Muscle of arm (tissue), 12 donors: Measurements from ENCODE around the gene KCTD19. TPM values are rescaled to one million over a fixed set of nuclear protein-coding genes. Genes with fewer than 3 reads are reported as not detected.
A peak's percentile ranks its signal among the peaks of the same experiment; 100 is the strongest.

ENCODE experiments used
- DNase-seq: peaks from one replicate; pipeline ENCODE4 v3.0.0-alpha.2; 2013
- polyA plus RNA-seq, 12 donors: library from polyadenylated mRNA; unstranded; fragments of 120-200 nt; gene quantifications; one replicate each; pipeline ENCODE4 v1.2.1, GENCODE V29; 2013; ENCODE audit not compliant: insufficient read length in 12 of 12

The KCTD19 gene
- polyA plus RNA-seq, 12 donors, result 0.09 to 0.95 (median 0.33) TPM; not detected in 3

DNA sequence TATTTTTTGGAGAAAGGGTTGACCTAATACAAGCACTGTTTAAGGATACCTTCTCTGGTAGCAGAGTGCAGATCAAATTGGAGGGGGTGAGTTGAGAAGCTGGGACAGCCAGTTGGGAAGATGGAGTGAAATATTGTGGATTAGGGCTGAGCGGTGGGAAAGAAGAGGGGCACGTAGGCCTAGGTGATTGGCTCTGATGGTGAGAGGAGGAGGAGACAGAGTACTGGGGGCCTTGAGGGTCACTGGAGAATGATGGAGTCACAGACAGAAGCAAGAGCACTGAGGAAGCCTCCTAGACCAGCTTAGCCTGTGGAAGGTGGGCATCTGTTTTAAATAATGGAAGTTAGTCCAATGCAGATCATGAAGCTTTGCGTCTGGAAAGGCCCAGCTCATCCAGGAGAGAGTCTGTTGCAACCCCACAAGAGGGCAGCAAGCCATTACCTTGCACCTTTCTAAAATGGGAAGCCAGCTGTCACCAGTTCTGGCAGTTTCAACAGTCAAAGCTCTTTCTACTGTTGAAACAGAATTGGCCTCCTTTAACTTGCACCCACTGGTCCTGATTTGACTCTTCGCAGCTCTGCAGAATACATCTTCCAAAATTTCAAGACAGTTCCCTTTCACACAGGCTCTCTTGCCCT lies 66.0 kb downstream of the KCTD19 start:
- no peak for DNase-seq

DNA sequence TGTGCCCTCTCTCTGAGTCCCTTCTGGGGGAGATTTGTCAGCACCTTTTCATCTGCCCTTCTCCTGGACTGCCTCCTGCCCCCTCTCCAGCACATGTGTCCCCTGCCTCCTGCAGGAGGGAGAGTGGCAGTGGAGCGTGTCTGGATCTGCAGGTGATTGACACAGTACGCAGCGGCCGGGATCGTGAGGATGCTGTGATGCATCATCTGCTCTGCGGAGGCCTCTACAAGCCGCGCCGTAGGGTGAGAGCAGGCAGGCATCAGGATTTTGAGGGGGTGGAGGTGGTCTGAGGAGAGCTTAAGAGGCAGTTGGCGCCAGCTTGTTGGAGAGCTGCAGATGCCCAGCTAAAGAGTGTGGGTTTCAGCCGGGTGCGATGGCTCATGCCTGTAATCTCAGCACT lies 66.8 kb downstream of the KCTD19 start:
- no peak for DNase-seq

DNA sequence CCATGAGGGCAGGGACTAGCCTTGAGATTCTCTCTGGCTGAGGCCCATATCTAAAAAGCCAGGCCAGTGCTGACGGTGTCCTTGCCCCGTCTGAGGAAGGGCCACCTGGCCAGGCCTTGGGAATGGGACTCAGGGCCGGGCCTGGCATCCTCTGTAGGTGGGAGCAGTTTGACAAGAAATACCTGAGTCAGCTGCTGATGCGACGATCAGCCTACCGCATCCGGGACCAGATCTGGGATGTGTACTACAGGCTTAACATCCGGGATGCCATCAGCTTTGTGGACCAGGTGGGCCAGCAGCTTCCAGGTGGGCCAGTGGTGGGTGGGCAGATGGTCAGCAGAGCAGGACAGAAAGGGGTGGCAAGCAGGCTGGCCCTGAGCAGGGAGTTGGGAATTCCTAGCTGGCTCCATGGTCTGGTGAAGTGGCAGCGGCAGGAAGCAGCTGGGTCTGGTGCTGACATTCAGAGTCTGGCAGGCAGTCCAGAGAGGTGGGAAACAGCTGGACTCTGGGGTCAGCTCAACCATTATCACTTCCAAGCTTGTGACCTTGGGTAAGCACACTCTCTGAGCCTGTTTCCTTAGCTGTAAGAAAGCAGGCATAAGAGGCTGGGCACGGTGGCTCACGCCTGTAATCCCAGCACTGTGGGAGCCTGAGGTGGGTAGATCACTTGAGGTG lies 68.2 kb downstream of the KCTD19 start:
- DNase-seq, result no peak

DNA sequence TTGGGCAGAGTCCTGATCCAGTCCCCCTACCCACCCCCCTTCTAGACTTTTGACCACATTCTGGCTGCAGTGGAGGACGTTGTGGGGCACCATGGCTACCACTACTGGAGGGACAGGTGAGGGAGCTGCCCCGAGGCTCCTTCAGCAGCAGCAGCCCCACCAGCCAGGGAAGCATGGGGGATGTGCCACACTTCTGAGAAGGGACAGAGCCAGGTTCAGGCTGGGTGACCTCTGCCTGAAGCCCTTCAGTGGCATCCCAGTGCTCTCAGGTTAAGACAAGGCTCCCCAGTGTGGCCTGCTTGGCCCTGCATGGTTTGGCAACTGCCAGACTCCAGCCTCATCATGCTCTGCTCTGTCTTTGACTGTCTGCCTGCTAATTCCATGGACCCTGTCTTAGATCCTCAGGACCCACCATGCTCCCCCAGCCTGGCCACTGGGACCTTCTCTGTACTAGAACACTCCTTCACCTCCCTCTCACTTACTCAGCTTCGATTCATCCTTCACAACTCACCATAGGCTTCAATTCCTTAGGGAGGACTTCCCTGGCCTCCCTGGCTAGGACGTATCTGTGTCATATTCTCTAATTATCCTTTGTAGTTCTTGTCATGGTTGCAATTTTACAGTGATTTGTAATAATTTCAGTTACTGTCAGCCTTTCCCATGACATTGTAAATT lies 68.9 kb downstream of the KCTD19 start:
- DNase-seq, result no peak

DNA sequence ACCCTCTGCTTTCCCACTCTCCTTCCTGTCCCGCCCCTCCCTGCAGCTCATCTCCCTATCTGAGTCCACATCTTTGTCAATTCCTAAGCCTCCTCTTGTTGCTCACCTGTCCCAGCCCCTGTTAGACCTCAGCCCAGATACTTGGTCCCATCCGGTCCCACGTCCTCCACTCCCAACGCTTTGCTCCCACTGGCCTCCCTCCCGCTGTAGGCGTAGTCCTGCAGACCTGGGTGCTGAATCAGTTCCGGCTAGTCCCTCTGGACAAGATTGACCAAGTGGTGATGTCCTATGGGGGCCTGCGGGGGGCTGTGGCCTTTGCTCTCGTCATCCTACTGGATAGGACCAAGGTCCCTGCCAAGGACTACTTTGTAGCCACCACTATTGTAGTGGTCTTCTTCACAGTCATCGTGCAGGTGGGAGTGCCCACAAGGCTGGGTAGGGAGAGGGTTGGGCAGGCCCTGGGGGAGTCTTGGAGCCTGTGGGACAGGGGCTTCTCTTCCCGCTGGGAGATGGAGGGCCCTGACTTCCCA lies 69.8 kb downstream of the KCTD19 start:
- no peak for DNase-seq

- no peak for DNase-seq
Observed at GRCh38 chr16:67255553-67256221, 70.9 kb downstream of the KCTD19 start.

DNA sequence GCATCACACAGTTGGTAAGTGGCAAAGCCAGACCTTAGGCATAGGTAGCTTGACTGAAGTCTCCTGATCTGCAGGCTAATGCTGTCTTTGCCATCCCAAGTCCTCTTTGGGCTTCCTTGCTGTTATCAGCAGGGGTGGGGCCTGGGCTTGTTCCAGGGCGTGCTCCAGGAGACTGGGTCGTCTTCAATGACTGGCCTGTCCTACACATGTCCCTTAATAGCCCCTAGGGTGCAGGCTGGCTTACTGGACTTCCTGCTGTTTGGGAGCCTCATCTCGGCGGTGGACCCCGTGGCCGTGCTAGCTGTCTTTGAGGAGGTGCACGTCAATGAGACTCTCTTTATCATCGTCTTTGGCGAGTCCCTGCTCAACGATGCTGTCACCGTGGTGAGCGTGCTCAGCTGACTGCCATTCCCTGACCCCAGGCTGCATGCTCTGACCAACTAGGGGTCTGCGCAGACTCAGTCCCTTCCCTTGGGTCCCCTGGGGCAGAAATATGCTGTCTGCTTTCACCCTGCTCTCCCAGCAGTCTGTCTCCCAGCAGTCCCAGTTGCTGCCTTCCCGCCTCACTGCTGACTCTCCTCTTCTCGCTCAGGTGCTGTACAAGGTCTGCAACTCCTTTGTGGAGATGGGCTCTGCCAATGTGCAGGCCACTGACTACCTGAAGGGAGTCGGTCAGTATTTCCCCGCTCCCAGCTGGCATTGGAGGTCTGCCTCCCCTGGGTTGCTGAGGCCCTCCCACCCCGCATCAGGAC lies 71.6 kb downstream of the KCTD19 start:
- DNase-seq, result no peak

DNA sequence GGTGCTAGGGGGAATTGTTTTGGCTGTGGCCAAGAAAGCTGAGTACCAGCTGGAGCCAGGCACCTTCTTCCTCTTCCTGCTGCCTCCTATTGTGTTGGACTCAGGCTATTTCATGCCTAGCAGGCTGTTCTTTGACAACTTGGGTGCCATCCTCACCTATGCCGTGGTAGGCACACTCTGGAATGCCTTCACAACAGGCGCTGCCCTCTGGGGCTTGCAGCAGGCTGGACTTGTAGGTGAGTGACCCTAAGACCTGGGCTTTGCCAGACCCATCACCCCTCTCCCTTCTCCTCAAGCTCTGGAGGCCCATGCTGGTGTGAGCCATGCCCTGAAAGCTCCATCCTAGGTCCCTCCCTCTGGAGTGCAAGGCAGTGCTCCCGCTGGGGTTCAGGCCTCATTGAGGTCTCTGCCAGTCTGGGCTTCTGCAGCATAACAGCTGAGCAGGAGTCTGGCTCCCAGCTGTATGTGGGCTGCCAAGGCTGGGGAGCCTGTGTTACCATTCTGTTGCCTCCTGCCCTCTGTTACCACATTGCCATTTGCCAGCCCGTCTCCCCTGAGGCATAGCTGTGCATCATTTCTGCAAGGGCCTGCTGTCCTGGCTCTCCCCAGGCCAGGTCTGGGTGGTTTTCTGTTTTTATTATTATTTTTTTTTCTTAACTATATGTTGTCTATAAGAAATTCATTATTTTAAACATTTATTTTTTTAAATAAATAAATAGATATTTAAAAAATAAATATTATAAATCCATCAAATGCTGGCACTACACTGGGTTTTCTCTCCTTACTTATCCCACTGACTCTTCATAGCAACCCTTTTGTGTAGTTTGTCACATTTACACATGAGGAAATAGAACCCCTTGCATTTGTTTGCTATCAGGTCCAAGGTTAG lies 73.7 kb downstream of the KCTD19 start:
- no peak for DNase-seq

GRCh38 chr16:67250045-67250327 lies 76.6 kb downstream of the KCTD19 start:
- DNase-seq, result no peak

- DNase-seq, result no peak
Observed at GRCh38 chr16:67249178-67250044, 77.1 kb downstream of the KCTD19 start.

- DNase-seq, result no peak
Observed at GRCh38 chr16:67248401-67249177, 78.0 kb downstream of the KCTD19 start, which contains the start of gene SLC9A5. Gene SLC9A5, plus strand, starts transcription at chr16:67248979. Its CDS starts 36 bp downstream, at chr16:67249015.

GRCh38 chr16:67248073-67248400 lies 78.5 kb downstream of the KCTD19 start:
- no peak for DNase-seq

DNA sequence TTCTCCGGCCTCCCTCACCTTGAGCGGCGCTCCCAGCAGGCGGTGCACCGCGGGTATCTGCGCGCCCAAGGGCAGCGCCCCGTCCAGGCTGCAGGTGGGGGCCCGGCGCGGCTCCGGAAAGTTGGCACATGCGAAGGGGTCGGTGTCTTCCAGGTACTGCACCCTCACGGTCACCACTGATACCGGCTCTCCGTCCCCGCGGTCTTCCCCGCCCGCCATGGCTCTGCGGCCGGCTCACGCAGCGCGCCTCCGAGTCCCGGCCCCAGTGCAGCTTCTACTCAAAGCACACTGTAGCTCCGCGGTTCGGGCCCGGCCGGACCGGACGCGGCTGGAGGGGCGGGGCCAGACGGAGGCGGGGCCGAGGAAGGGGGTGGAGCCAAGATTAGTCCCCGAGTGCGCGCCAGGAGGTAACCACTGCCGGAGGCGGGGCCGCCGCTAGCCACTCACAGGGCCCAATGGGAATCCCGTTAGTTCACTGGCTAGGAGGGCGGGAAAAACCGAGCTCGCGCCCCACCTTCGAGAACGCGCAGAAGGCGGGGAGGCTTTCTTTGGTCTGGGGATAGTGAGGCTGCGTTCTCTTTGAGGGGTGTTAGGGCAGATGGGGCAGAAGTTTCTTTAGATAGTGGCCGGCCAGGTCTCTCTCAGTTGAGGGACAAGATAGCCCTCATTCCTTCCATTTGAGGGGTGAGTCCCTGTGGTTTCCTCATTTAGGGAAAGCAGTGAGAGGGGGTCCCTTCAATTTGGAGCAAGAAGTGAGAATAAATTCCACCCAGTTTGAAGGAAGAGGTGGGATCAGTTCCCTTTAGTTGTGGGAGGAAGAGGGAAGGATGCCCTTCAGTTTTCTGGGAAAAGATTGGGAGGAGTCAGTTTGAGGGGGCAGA lies 79.1 kb downstream of the KCTD19 start, which contains the start of gene FHOD1:
TSS of gene FHOD1 (minus strand) at position 290 of the 881 bp plus-strand sequence. CDS start at position 219, 71 bp downstream.
- DNase-seq, result peak; percentile 94

DNA sequence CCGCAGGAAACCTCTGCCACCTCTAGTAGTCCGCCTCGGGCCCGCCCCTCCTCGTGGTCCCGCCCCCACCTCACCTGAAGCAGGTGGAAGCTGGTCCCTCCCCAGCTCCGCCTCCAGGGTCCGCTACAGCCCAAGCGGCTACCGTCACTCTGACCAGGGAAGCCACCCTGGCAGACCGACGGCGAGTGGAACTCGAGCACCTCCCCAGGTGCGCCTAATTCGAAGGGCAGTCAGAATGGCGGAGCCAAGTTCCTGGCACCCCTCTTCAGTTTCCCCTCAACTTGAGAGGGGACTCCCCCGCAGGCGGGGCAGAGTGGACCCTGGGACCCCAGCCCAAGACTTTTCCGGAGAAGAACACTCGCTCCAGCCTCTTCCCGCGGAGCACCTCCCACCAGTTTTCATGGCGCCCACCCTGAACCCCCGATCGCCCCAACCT lies 79.8 kb downstream of the KCTD19 start:
- no peak for DNase-seq

DNA sequence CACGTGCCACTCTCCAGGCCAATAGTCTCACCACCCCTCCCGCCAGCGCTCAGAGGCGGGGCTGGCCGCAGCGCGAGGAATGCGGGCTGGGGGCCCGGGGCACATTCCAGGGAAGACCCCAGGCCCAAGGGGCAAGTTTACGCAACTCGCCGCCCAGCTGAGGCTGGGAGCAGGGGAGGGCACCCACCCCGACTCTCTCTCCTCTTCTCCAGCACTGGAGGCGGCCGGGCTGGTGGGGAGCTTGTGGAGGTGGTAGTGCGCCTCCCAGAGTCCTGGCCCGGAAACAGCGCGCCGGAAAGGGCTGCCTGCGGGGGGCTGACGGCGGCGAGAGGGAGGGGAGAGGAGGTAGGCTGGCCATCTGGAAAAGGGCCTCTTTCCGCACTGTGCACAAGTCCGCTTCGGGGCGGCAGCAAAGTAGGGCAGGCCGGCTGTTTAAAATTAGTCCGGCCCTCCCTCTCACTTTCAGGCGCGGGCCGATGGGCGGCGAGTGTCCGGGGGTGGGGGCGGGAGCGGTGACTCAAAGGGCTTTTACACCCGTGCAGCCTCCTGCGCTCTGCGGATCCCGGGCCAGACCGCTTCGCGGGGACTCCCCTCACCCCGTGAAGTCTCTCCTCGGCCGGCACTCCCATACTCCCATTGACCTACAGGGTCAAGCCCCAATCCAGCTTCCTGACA lies 80.3 kb downstream of the KCTD19 start:
- peak; percentile 81 for DNase-seq

GRCh38 chr16:67245674-67246080 lies 80.9 kb downstream of the KCTD19 start:
- no peak for DNase-seq

DNA sequence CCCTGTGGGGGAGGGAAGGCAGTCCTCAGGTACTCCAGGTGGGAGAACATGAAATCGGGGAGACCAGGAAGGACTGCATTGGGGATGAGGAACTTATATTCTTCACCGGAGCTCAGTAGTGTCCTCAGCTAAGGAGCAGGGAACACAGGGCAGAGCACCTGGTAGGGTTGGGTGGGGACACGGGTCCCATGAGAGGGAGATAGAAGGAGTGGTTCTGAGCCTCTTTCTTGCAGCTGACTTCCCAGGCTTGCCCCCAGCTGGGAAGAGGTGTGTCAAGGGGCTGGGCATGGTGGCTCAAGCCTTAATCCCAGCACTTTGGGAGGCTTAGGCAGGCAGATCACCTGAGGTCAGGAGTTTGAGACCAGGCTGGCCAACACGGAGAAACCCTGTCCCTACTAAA lies 81.4 kb downstream of the KCTD19 start:
- no peak for DNase-seq
